ENCODE measurements around the gene CFAP97D2.
"Not testable (repeated sequence)": the region's sequence is repeated elsewhere in the genome, so short reads cannot be mapped to it uniquely, and the experiment has no call there.

Gene CFAP97D2

GRCh38 chr13:114143806-114144605 is 35.1 kb upstream of the CFAP97D2 start:
- no peaks in the 10 kb centered on the region for H3K36me3 ChIP-seq (ENCODE audit: control insufficient read depth in 1 of 2, insufficient read depth in 2 of 2, low read length in 2 of 2)
- H3K9ac ChIP-seq (ENCODE audit: low read depth in 1 of 2, low read length in 2 of 2): no peak overlapping the region
- H3K27me3 ChIP-seq (ENCODE audit: control insufficient read depth in 1 of 2, insufficient read depth in 2 of 2, low read length in 2 of 2): no peaks in the 10 kb centered on the region
- H3K4me3 ChIP-seq (ENCODE audit: low read depth in 1 of 2, low read length in 2 of 2): no peak overlapping the region
- H3K27ac ChIP-seq (ENCODE audit: low read depth, low read length): no peak overlapping the region
- H3K4me1 ChIP-seq (ENCODE audit: control insufficient read depth in 1 of 2, insufficient read depth in 2 of 2, low read length in 2 of 2): peaks cover 26 to 43% of the 10 kb centered on the region in 2 donors
- no peaks in the 10 kb centered on the region for H3K9me3 ChIP-seq (ENCODE audit: control insufficient read depth in 1 of 2, low read length in 2 of 2)

DNA sequence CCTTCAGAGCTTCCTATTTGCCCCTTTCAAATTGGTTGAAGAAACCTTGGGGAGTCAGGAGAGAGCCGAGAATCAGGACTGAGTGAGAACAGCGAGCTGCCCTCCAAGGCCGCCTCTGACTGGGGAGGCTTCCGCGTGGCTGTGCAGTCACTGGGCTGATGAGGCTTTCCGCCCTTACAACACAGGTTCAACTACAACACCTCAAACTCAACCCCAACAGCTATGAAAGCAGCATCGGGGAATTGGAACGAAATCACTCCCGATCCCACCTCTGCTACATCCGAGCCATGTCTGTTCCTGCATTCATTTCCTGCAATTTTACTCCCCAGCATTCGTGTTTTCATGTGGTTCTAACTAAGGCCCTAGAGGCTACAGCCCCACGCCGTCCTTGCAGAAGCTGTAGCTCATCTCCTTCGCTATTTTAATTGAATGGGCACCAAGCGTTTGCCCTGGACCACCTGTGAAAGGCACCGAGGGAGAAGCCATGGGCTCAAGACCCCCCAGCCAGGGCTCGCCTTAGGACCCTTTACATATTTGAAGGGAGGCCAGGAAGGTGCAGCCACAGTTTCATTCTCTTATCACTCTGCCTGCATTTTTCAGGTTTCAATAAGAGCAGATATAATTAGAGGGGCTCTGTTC is 34.3 kb upstream of the CFAP97D2 start:
- no peaks in the 10 kb centered on the region for H3K36me3 ChIP-seq (ENCODE audit: control insufficient read depth in 1 of 2, insufficient read depth in 2 of 2, low read length in 2 of 2)
- no peak overlapping the region for H3K4me3 ChIP-seq (ENCODE audit: low read depth in 1 of 2, low read length in 2 of 2)
- no peaks in the 10 kb centered on the region for H3K27me3 ChIP-seq (ENCODE audit: control insufficient read depth in 1 of 2, insufficient read depth in 2 of 2, low read length in 2 of 2)
- H3K9ac ChIP-seq (ENCODE audit: low read depth in 1 of 2, low read length in 2 of 2): no peak overlapping the region
- no peak overlapping the region for H3K27ac ChIP-seq (ENCODE audit: low read depth, low read length)
- H3K4me1 ChIP-seq (ENCODE audit: control insufficient read depth in 1 of 2, insufficient read depth in 2 of 2, low read length in 2 of 2): peaks cover 26 to 43% of the 10 kb centered on the region in 2 donors
- H3K9me3 ChIP-seq (ENCODE audit: control insufficient read depth in 1 of 2, low read length in 2 of 2): no peaks in the 10 kb centered on the region

GRCh38 chr13:114145256-114145655 is 33.8 kb upstream of the CFAP97D2 start:
- Histone ChIP-seq H3K4me3 (ENCODE audit: low read depth in 1 of 2, low read length in 2 of 2) (no peak overlapping the region), H3K36me3 (ENCODE audit: control insufficient read depth in 1 of 2, insufficient read depth in 2 of 2, low read length in 2 of 2) (no peaks in the 10 kb centered on the region), H3K27ac (ENCODE audit: low read depth, low read length) (no peak overlapping the region), H3K27me3 (ENCODE audit: control insufficient read depth in 1 of 2, insufficient read depth in 2 of 2, low read length in 2 of 2) (no peaks in the 10 kb centered on the region), H3K9me3 (ENCODE audit: control insufficient read depth in 1 of 2, low read length in 2 of 2) (no peaks in the 10 kb centered on the region), H3K4me1 (ENCODE audit: control insufficient read depth in 1 of 2, insufficient read depth in 2 of 2, low read length in 2 of 2) (peaks cover 27 to 43% of the 10 kb centered on the region in 2 donors), H3K9ac (ENCODE audit: low read depth in 1 of 2, low read length in 2 of 2) (no peak overlapping the region)

DNA sequence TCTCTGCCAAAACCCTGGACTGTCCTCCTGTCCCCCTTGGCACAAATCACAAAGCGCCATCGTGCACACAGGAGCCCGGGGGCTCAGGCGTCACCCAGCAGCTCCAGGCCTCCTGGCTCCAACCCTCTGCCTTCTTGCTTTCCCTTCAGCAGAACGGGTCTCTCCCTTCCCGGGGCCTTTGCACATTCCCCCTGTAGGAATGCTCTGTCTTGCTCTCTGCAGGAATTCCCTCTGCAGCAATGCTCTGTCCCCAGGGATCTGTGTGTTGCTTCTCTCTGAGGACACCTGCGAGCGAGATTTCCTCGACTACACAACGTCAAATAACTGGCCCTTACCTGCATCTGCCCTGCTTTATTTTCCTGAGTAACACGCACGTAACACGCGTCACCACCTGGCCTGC is 33.3 kb upstream of the CFAP97D2 start:
- Histone ChIP-seq H3K4me3 (ENCODE audit: low read depth in 1 of 2, low read length in 2 of 2) (no peak overlapping the region), H3K4me1 (ENCODE audit: control insufficient read depth in 1 of 2, insufficient read depth in 2 of 2, low read length in 2 of 2) (peaks cover 30 to 41% of the 10 kb centered on the region in 2 donors), H3K36me3 (ENCODE audit: control insufficient read depth in 1 of 2, insufficient read depth in 2 of 2, low read length in 2 of 2) (no peaks in the 10 kb centered on the region), H3K27me3 (ENCODE audit: control insufficient read depth in 1 of 2, insufficient read depth in 2 of 2, low read length in 2 of 2) (no peaks in the 10 kb centered on the region), H3K9ac (ENCODE audit: low read depth in 1 of 2, low read length in 2 of 2) (no peak overlapping the region), H3K9me3 (ENCODE audit: control insufficient read depth in 1 of 2, low read length in 2 of 2) (no peaks in the 10 kb centered on the region), H3K27ac (ENCODE audit: low read depth, low read length) (no peak overlapping the region)

GRCh38 chr13:114146173-114146572 is 32.9 kb upstream of the CFAP97D2 start:
- H3K4me3 ChIP-seq (ENCODE audit: low read depth in 1 of 2, low read length in 2 of 2): no peak overlapping the region
- H3K9me3 ChIP-seq (ENCODE audit: control insufficient read depth in 1 of 2, low read length in 2 of 2): no peaks in the 10 kb centered on the region
- no peaks in the 10 kb centered on the region for H3K27me3 ChIP-seq (ENCODE audit: control insufficient read depth in 1 of 2, insufficient read depth in 2 of 2, low read length in 2 of 2)
- peaks cover 33 to 40% of the 10 kb centered on the region in 2 donors for H3K4me1 ChIP-seq (ENCODE audit: control insufficient read depth in 1 of 2, insufficient read depth in 2 of 2, low read length in 2 of 2)
- no peaks in the 10 kb centered on the region for H3K36me3 ChIP-seq (ENCODE audit: control insufficient read depth in 1 of 2, insufficient read depth in 2 of 2, low read length in 2 of 2)
- H3K9ac ChIP-seq (ENCODE audit: low read depth in 1 of 2, low read length in 2 of 2): no peak overlapping the region
- H3K27ac ChIP-seq (ENCODE audit: low read depth, low read length): no peak overlapping the region

DNA sequence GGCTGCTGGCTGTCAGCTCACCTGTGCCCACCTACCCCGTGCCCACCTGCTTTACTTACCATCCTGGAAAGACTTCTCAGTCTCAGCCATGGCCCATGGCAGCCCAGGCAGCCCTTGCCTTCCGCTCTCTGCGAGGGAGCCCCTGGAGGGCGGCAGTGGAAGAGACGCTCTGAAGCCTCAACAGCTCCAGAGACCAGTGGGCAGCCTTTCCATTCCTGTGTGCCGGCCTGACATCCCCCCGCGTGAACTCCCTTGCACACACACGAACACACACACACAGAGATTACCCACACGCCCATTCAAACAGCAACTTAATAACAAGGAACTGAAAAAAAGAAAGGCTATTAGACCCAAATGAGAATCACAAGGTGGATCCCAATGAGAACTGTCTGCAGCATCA is 32.4 kb upstream of the CFAP97D2 start:
- Histone ChIP-seq H3K4me1 (ENCODE audit: control insufficient read depth in 1 of 2, insufficient read depth in 2 of 2, low read length in 2 of 2) (peaks cover 38 to 39% of the 10 kb centered on the region in 2 donors), H3K36me3 (ENCODE audit: control insufficient read depth in 1 of 2, insufficient read depth in 2 of 2, low read length in 2 of 2) (no peaks in the 10 kb centered on the region), H3K4me3 (ENCODE audit: low read depth in 1 of 2, low read length in 2 of 2) (no peak overlapping the region), H3K9ac (ENCODE audit: low read depth in 1 of 2, low read length in 2 of 2) (no peak overlapping the region), H3K27ac (ENCODE audit: low read depth, low read length) (no peak overlapping the region), H3K27me3 (ENCODE audit: control insufficient read depth in 1 of 2, insufficient read depth in 2 of 2, low read length in 2 of 2) (no peaks in the 10 kb centered on the region), H3K9me3 (ENCODE audit: control insufficient read depth in 1 of 2, low read length in 2 of 2) (no peaks in the 10 kb centered on the region)

- Histone ChIP-seq H3K9me3 (ENCODE audit: control insufficient read depth in 1 of 2, low read length in 2 of 2) (no peaks in the 10 kb centered on the region), H3K27ac (ENCODE audit: low read depth, low read length) (no peak overlapping the region), H3K4me3 (ENCODE audit: low read depth in 1 of 2, low read length in 2 of 2) (no peak overlapping the region), H3K4me1 (ENCODE audit: control insufficient read depth in 1 of 2, insufficient read depth in 2 of 2, low read length in 2 of 2) (peaks cover 30% of the 10 kb centered on the region in 2 donors), H3K9ac (ENCODE audit: low read depth in 1 of 2, low read length in 2 of 2) (no peak overlapping the region), H3K36me3 (ENCODE audit: control insufficient read depth in 1 of 2, insufficient read depth in 2 of 2, low read length in 2 of 2) (no peaks in the 10 kb centered on the region), H3K27me3 (ENCODE audit: control insufficient read depth in 1 of 2, insufficient read depth in 2 of 2, low read length in 2 of 2) (no peaks in the 10 kb centered on the region)
Measured at GRCh38 chr13:114147803-114148520, 31.1 kb upstream of the CFAP97D2 start.

DNA sequence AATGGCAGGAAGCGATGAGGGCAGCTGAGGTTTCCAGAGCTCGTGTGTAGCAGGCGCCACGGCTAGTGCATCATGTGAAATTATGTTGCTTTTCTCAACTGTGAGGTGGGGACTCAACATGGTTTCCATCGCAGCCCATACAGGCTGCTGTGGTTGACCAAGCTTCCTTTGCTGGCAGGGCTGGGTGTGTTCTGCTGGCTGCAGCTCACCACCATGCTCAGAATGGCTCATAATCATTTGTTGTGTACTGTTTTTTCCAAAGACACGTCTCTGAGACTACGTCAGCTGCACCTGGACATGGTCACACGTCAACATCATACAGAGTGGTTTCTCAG is 30.6 kb upstream of the CFAP97D2 start:
- Histone ChIP-seq H3K9ac (ENCODE audit: low read depth in 1 of 2, low read length in 2 of 2) (no peak overlapping the region), H3K9me3 (ENCODE audit: control insufficient read depth in 1 of 2, low read length in 2 of 2) (no peaks in the 10 kb centered on the region), H3K36me3 (ENCODE audit: control insufficient read depth in 1 of 2, insufficient read depth in 2 of 2, low read length in 2 of 2) (no peaks in the 10 kb centered on the region), H3K27ac (ENCODE audit: low read depth, low read length) (no peak overlapping the region), H3K4me3 (ENCODE audit: low read depth in 1 of 2, low read length in 2 of 2) (no peak overlapping the region), H3K4me1 (ENCODE audit: control insufficient read depth in 1 of 2, insufficient read depth in 2 of 2, low read length in 2 of 2) (peaks cover 24 to 25% of the 10 kb centered on the region in 2 donors), H3K27me3 (ENCODE audit: control insufficient read depth in 1 of 2, insufficient read depth in 2 of 2, low read length in 2 of 2) (no peaks in the 10 kb centered on the region)

DNA sequence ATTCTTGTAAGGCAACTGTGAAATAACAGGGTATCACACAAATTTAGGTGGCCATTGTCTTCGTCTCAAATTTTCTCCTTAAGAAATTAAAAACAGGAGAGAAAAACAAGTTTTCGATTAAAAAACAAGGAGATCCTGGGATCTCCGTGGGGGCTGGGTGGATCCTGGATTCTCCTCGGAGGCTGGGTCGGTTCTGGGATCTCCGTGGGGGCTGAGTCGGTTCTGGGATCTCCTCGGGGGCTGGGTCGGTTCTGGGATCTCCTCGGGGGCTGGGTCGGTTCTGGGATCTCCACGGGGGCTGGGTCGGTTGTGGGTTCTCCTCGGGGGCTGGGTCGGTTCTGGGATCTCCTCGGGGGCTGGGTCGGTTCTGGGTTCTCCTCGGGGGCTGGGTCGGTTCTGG is 30.2 kb upstream of the CFAP97D2 start:
- H3K4me1 ChIP-seq (ENCODE audit: control insufficient read depth in 1 of 2, insufficient read depth in 2 of 2, low read length in 2 of 2): peaks cover 20 to 21% of the 10 kb centered on the region in 2 donors
- H3K9ac ChIP-seq (ENCODE audit: low read depth in 1 of 2, low read length in 2 of 2); H3K9me3 ChIP-seq (ENCODE audit: control insufficient read depth in 1 of 2, low read length in 2 of 2); H3K36me3 ChIP-seq (ENCODE audit: control insufficient read depth in 1 of 2, insufficient read depth in 2 of 2, low read length in 2 of 2); H3K27me3 ChIP-seq (ENCODE audit: control insufficient read depth in 1 of 2, insufficient read depth in 2 of 2, low read length in 2 of 2); H3K4me3 ChIP-seq (ENCODE audit: low read depth in 1 of 2, low read length in 2 of 2); H3K27ac ChIP-seq (ENCODE audit: low read depth, low read length): not testable (repeated sequence)
